ENCODE results near the gene SERAC1.

Gene SERAC1

DNA sequence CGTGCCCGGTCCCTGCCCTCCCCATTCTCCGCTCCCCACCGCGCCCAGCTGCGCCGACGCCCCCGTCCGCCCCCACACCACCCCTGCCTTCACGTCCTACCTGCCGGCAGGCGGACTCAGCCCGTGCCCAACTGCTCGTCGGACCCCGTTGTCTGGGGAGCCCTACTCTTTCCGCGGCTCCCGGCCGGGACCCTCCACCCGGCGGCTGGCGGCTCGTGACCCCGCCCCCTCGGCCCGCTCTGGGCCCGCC, at the start of gene SERAC1:
Gene SERAC1 (minus strand): TSS at position 223 of the 250 bp plus-strand sequence. CDS start 9,899 bp downstream, outside the sequence.
- TF ChIP-seq GATA2 (IDR thresholded peaks at IDR 0.05; ENCODE audit: low read depth, low read length) (no peak), GATA3 (IDR thresholded peaks at IDR 0.05; ENCODE audit: low read depth, low read length) (no peak)

DNA sequence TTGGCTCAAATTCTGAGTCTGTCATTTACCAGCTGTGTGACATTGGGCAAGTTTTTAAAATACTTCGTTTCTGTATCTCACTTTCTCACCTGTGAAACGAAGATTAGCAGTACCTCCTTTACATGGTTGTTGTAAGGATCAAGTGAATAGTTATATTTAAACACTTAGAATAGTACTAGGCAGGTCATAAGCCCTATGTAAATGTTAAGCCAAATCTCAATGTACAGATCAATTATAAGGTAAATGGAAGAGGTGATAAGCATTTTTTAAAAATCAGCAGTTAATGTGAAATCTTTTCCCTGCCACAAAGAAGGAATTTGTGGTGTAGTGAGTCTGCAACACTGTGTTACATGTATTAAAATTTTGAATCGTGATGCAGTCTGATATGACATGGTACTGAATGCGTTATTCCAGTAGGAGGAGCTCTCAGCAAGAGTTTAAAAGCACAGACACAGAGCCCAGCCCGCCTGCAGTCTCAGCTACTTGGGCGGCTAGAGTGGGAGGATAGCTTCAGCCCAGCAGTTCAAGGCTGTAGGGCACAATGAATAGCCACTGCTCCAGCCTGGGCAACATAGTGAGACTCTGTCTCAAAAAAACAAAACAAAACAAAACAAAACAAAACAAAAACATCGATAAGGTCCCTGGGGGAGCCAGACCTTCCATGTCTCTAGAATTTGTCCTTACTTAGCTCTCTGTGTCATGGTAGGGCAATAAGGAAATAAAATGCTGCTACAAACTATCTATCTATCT, 46.0 kb upstream of the SERAC1 start:
- TF ChIP-seq GATA3 (IDR thresholded peaks at IDR 0.05; ENCODE audit: low read depth, low read length) (no peak), GATA2 (IDR thresholded peaks at IDR 0.05; ENCODE audit: low read depth, low read length) (no peak)

GRCh38 chr6:158211273-158212055, 43.4 kb upstream of the SERAC1 start:
- TF ChIP-seq GATA3 (IDR thresholded peaks at IDR 0.05; ENCODE audit: low read depth, low read length) = no peak
- no peak for TF ChIP-seq GATA2 (IDR thresholded peaks at IDR 0.05; ENCODE audit: low read depth, low read length)

DNA sequence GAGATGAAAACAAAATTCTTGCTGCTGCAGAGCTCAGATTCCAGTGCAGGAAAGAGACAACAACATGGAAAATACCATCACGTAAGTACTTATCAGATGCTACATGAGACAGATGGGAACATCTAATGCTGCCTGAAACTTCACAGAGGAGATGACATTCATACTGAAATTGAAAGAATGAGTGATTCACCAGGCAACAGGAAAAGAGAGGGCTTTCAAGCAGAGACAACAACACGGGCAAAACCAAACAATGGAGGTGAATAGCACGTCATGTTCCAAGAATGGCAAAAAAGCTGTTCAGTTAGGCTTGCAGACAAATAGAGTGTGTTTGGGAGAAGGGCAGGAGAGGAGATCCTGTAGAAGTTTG, 39.3 kb upstream of the SERAC1 start:
- TF ChIP-seq GATA2 (IDR thresholded peaks at IDR 0.05; ENCODE audit: low read depth, low read length) (no peak), GATA3 (IDR thresholded peaks at IDR 0.05; ENCODE audit: low read depth, low read length) (no peak)

DNA sequence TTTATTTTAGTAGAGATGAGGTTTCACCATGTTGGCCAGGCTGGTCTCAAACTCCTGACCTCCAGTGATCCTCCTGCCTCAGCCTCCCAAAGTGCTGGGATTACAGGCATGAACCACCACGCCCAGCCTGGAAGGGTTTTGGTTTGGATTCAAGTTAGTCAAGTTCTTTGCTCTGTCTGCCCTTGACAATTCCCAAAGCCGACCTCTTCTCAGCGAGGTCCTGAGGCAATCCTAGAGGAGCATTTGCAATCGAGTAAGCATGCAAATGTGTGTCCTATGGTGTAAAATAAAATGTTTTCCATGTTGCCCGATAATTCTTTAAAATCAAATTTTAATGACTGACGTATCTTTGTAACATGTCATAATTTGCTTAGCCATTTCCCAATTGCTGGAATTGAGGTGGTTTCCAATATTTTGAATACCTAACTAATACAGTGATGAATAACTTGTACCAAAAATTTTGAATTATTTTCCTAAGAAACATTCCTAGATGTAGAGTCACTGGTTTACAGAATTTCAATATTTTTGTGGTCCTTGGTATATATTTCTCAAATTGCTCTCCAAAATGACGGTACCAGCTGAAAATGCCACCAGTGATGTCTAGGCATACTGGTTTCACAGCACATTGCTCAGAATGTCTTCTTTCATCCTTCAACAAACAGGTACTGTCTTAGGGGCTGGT, 38.8 kb upstream of the SERAC1 start:
- TF ChIP-seq GATA3 (IDR thresholded peaks at IDR 0.05; ENCODE audit: low read depth, low read length) (no peak), GATA2 (IDR thresholded peaks at IDR 0.05; ENCODE audit: low read depth, low read length) (no peak)

DNA sequence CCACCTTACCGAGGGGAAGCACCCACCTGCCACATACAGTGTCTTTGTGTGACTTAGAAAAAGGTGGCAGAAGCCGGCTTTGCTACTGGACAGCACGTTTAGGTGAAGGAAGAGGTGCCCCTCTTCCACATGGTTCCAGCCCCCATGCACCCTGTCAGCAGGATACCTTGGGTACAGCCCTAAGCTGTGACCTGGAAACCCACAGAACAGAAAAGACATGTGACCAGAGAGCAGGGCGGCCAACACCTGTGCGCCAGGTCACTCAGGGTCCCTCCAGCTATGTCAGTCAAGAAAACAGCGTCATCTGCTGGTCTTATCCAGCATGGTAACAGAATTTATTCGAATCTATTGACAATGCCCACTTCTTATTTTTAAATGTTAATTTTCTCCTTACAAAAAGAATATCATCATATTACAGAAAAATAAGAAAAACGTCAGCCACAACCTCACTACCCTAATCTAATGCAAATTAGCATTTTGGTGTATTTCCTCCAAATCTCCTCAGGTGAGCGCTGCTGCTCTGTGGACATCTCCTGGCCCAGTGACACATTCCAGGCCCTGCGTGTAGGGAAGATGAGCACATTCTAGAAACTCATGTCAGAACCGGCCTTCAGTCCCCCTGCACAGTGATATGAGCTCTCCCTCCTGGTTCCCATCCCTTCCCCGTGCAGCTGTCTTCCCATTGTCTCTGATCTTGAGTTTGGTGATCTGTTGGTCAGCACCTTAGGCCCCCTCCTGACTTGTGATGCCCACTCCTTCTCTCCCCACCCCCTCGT, 37.3 kb upstream of the SERAC1 start:
- TF ChIP-seq GATA2 (IDR thresholded peaks at IDR 0.05; ENCODE audit: low read depth, low read length) = no peak
- TF ChIP-seq GATA3 (IDR thresholded peaks at IDR 0.05; ENCODE audit: low read depth, low read length) = no peak

DNA sequence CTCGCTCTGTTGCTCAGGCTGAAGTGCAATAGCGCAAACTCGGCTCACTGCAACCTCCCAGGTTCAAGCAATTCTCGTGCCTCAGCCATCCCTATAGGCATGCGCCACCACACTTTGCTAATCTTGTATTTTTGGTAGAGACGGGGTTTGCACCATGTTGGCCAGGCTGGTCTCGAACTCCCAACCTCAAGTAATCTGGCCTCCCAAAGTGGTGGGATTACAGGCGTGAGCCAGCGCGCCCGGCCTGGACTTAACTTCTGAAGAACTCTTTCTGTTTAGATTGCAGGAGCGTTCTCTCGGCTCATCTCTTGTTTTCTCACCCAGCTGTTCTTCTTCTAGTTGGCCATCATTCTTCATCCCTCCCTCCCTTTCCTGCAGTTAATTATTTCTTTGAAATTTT, 30.4 kb upstream of the SERAC1 start:
- TF ChIP-seq GATA2 (IDR thresholded peaks at IDR 0.05; ENCODE audit: low read depth, low read length) (no peak), GATA3 (IDR thresholded peaks at IDR 0.05; ENCODE audit: low read depth, low read length) (no peak)

- no peak for TF ChIP-seq GATA2 (IDR thresholded peaks at IDR 0.05; ENCODE audit: low read depth, low read length)
- no peak for TF ChIP-seq GATA3 (IDR thresholded peaks at IDR 0.05; ENCODE audit: low read depth, low read length)
Observed at GRCh38 chr6:158194487-158195280, 26.6 kb upstream of the SERAC1 start.

- TF ChIP-seq GATA2 (IDR thresholded peaks at IDR 0.05; ENCODE audit: low read depth, low read length) (no peak), GATA3 (IDR thresholded peaks at IDR 0.05; ENCODE audit: low read depth, low read length) (no peak)
Observed at GRCh38 chr6:158191761-158192160, 23.7 kb upstream of the SERAC1 start.

DNA sequence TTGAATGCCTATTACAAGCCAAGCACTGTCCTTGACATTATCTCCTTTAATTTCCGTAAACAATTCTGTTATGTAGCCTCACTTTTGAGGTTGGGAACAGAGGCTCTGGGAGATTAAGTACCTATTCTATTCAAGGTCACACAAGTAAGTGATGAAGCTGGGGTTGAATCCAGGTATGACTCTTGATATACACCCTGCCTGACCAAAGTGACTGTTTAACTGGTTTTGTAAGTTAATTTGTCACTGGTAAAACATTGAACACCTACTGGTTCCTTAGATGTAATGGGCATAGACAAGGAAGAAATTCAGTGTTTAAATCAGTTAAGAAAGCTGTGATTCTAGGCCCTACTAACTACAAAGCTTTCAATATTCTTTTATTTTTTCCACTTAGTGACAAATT, 23.0 kb upstream of the SERAC1 start:
- TF ChIP-seq GATA3 (IDR thresholded peaks at IDR 0.05; ENCODE audit: low read depth, low read length) = no peak
- TF ChIP-seq GATA2 (IDR thresholded peaks at IDR 0.05; ENCODE audit: low read depth, low read length) = no peak

DNA sequence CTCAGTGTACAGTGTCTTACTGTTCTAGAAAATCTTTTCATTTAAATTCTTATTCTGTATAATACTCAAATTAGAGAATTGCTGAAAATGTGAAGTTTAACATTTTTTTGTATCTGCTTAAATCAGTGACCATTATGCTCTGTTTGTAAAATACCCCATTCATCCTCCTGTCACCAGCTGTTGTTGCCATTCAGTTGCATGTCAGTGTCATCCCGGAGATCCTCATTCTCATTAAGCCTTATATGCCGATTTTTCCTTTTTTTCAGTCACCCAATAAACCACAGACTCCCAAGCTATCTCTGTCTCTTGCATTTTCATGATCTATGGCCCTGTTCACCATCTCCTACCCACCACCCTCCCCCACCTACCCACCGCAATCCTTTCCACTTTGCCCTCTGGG, 20.5 kb upstream of the SERAC1 start:
- TF ChIP-seq GATA3 (IDR thresholded peaks at IDR 0.05; ENCODE audit: low read depth, low read length) = no peak
- no peak for TF ChIP-seq GATA2 (IDR thresholded peaks at IDR 0.05; ENCODE audit: low read depth, low read length)

DNA sequence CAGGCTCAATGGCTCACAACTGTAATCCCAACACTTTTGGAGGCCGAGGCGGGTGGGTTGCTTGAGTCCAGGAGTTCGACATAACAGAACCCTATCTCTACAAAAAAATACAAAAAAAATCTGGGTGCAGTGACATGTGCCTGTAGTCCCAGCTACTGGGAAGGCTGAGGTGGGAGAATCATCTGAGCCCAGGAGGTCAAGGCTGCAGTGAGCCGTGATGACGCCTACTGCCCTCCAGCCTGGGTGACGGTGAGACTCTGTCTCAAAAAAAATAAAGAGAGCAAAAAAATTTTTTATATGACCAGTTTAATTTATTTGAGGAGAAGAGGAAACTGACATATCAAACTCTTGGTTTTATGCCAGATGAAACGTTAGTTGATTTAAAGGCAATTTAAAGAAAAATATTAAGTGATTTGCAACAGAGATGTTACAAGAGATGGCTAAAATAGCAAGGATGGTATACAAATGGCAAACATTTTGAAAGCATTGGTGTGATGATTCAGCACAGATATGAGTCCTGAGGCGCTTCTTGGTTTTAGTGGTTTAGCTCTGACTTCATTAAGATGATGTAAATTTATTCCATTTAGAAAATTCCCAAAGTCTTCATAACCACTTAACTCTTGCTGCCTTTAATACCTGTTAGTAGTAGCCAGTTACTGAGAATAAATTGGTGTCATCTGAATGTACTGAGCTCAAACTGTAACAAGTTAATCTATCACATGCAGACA, 17.8 kb upstream of the SERAC1 start:
- TF ChIP-seq GATA3 (IDR thresholded peaks at IDR 0.05; ENCODE audit: low read depth, low read length) (no peak), GATA2 (IDR thresholded peaks at IDR 0.05; ENCODE audit: low read depth, low read length) (no peak)

- TF ChIP-seq GATA2 (IDR thresholded peaks at IDR 0.05; ENCODE audit: low read depth, low read length) (no peak), GATA3 (IDR thresholded peaks at IDR 0.05; ENCODE audit: low read depth, low read length) (no peak)
Observed at GRCh38 chr6:158184608-158185007, 16.5 kb upstream of the SERAC1 start.

All from SH-SY5Y (cell line).